GM12874 (cell line): ENCODE data around the gene GATAD1.

Source experiments
- TF ChIP-seq, protein P1 (sequence below): IDR thresholded peaks from 2 replicates; pipeline ENCODE4 v1.5.1; 2011; ENCODE audit warnings: low read depth, mild to moderate bottlenecking, control low read depth, low read length, moderate library complexity; ENCODE audit not compliant: insufficient read depth

GATAD1 gene

DNA sequence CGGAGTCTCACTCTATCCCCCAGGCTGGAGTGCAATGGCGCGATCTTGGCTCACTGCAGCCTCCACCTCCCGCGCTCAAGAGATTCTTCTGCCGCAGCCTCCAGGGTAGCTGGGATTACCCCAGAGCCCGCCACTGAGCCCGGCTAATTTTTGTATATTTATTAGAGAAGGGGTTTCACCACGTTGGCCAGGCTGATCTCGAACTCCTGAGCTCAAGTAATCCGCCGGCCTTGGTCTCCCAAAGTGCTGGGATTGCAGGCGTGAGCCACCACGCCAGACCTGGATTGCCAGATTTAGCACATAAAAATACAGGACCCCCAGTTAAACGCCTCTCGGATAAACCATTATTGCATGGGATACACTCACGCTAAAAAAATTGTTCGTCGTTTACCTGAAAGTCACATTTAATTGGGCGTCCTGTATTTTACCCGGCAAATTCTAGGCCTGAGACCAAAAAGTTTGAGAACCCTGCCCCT is 375 bp upstream of the GATAD1 start:
- TF ChIP-seq, protein P1, sequence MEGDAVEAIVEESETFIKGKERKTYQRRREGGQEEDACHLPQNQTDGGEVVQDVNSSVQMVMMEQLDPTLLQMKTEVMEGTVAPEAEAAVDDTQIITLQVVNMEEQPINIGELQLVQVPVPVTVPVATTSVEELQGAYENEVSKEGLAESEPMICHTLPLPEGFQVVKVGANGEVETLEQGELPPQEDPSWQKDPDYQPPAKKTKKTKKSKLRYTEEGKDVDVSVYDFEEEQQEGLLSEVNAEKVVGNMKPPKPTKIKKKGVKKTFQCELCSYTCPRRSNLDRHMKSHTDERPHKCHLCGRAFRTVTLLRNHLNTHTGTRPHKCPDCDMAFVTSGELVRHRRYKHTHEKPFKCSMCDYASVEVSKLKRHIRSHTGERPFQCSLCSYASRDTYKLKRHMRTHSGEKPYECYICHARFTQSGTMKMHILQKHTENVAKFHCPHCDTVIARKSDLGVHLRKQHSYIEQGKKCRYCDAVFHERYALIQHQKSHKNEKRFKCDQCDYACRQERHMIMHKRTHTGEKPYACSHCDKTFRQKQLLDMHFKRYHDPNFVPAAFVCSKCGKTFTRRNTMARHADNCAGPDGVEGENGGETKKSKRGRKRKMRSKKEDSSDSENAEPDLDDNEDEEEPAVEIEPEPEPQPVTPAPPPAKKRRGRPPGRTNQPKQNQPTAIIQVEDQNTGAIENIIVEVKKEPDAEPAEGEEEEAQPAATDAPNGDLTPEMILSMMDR, result no peak

GRCh38 chr7:92448205-92448747 is 994 bp downstream of the GATAD1 start:
- TF ChIP-seq, protein P1, result peak; percentile 47; the same call in 1 of the 2 replicates

GRCh38 chr7:92451645-92452044 is 4.4 kb downstream of the GATAD1 start:
- TF ChIP-seq, protein P1, result no peak

DNA sequence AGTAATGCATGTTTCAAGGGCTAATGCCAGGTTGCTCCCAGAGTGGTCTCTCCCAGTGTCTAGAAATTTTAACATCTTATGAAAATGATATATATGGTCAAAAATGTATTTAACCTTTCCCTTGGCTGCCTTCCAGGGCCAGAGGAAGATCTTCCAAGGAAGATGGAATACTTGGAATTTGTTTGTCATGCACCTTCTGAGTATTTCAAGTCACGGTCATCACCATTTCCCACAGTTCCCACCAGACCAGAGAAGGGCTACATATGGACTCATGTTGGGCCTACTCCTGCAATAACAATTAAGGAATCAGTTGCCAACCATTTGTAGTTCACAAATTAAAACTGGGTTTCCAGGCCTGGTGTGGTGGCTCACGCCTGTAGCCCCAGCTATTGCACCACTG is 9.0 kb downstream of the GATAD1 start:
- TF ChIP-seq, protein P1, result no peak

GRCh38 chr7:92460109-92460508 is 12.8 kb downstream of the GATAD1 start:
- TF ChIP-seq, protein P1, result no peak

DNA sequence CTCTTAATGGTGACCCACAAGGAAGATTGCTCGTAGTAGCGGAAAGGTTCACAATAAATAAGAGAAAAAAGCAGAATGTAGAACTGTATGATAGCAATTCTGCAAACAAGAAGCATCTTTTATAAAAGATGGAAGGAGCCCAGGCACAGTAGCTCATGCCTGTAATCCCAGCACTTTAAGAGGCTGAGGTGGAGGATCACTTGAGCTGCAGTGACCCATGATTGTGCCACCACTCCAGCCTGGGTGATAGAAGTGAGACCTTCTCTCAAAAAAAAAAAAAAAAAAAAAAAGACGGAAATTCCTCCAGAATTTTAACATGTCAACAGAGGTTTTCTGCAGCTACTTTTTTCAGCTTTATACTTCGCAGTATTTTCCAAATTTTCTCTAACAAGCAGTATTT is 13.2 kb downstream of the GATAD1 start:
- TF ChIP-seq, protein P1, result no peak

- TF ChIP-seq, protein P1, result peak; percentile 69
These were observed 14.0 kb downstream of the GATAD1 start for GRCh38 chr7:92461027-92462003.
